HepG2 (cell line): Measurements from ENCODE around the gene KIF26B. TPM values are rescaled to one million over a fixed set of nuclear protein-coding genes. Genes with fewer than 3 reads are reported as not detected.

Source experiments
- ATAC-seq: fragments of 200-7000 bp; cut with Tn5 transposase; 3 replicates; pipeline ENCODE4 v1.9.1; 2020; ENCODE audit warnings: mild to moderate bottlenecking, moderate library complexity
- BruUV-seq: library from RNA; stranded (reverse); fragments of 400-500 nt; replicated peaks from 2 replicates; lab custom pipeline; 2021; lab: Mats Ljungman, UMichigan
- CTCF ChIA-PET: fragments of 300-600 bp; formaldehyde crosslinking; extraction: SDS; loops from one replicate; lab custom pipeline; 2021; ENCODE audit warnings: low total read pairs, inconsistent platforms, low intra/inter-chr PET ratio; lab: Yijun Ruan, JAX
- POLR2A ChIA-PET: fragments of 350-600 bp; sonication (Branson Sonifier 250); formaldehyde crosslinking; loops from one replicate; lab custom pipeline; 2020; ENCODE audit warnings: antibody characterized with exemption, inconsistent platforms; lab: Yijun Ruan, JAX
- DNase-seq: peaks from one replicate; pipeline ENCODE4 v3.0.0-alpha.2; 2015; ENCODE audit warnings: low spot score
- FAIRE-seq: peaks from 3 replicates; lab custom pipeline; 2011; peaks lifted over from hg19 to GRCh38; lab: Jason Lieb, UNC
- H2AFZ ChIP-seq: one replicate; pipeline ENCODE4 v1.6.1; 2011; ENCODE audit warnings: low read length, inconsistent platforms
- H3K27ac ChIP-seq: fragments of 300-600 bp; 3 replicates; pipeline ENCODE4 v1.8.0; 2011; ENCODE audit warnings: mixed run types, mild to moderate bottlenecking, mixed read lengths, low read length, inconsistent platforms; ENCODE audit not compliant: insufficient read depth; ENCODE audit errors: extremely low read length
- H3K27me3 ChIP-seq, 2 experiments: fragments of 200-600 bp in 1 of 2; 2 replicates in 1 of 2; 3 replicates in 1 of 2; pipeline versions ENCODE4 v1.6.0 to v1.8.0; 2011; ENCODE audit warnings: low read length in 2 of 2, mild to moderate bottlenecking in 2 of 2, moderate library complexity in 2 of 2, inconsistent platforms in 1 of 2; ENCODE audit not compliant: insufficient read depth in 2 of 2, control insufficient read depth in 1 of 2
- H3K36me3 ChIP-seq, 2 experiments: fragments of 200-600 bp in 1 of 2; replicated peaks in 1 of 2; 2 replicates in 1 of 2; 3 replicates in 1 of 2; pipeline versions ENCODE4 v1.5.1 to v1.8.0; 2011; ENCODE audit warnings: low read length in 2 of 2, inconsistent platforms in 1 of 2; ENCODE audit not compliant: insufficient read depth in 2 of 2, control insufficient read depth in 1 of 2
- H3K4me1 ChIP-seq: 2 replicates; pipeline ENCODE4 v1.5.1; 2012; ENCODE audit warnings: low read length, inconsistent platforms; ENCODE audit not compliant: insufficient read depth
- H3K4me2 ChIP-seq: 2 replicates; pipeline ENCODE4 v1.6.0; 2011; ENCODE audit warnings: low read depth, low read length, inconsistent platforms
- H3K4me3 ChIP-seq, 3 experiments: fragments of 200-600 bp in 1 of 3; sonication (generic), shearing (Covaris generic) in 1 of 3; replicated peaks in 1 of 3; 2 replicates each; pipeline ENCODE4 v1.5.1; 2011 to 2016; ENCODE audit warnings: low read length in 3 of 3, inconsistent platforms in 2 of 3, low read depth in 2 of 3, mild to moderate bottlenecking in 2 of 3, control low read depth in 1 of 3, mixed read lengths in 1 of 3; ENCODE audit not compliant: insufficient read depth in 1 of 3
- H3K79me2 ChIP-seq: one replicate; pipeline ENCODE4 v1.6.1; 2011; ENCODE audit warnings: low read length, inconsistent platforms; ENCODE audit not compliant: insufficient read depth
- H3K9ac ChIP-seq: 2 replicates; pipeline ENCODE4 v1.6.0; 2011; ENCODE audit warnings: mild to moderate bottlenecking, low read depth, low read length, inconsistent platforms; ENCODE audit not compliant: insufficient read depth
- H3K9me3 ChIP-seq: 2 replicates; pipeline ENCODE4 v1.5.1; 2012; ENCODE audit warnings: mild to moderate bottlenecking, low read length
- H4K20me1 ChIP-seq: 2 replicates; pipeline ENCODE4 v1.6.0; 2011; ENCODE audit warnings: inconsistent platforms, mild to moderate bottlenecking, low read length, moderate library complexity; ENCODE audit not compliant: insufficient read depth
- ARID5B ChIP-seq: IDR thresholded peaks from 2 replicates; pipeline ENCODE4 v1.4.0; 2020; ENCODE audit warnings: mild to moderate bottlenecking, missing genetic modification reagents
- ELK4 ChIP-seq: sonication (generic); formaldehyde crosslinking; IDR thresholded peaks from 2 replicates; pipeline ENCODE4 v1.9.0; 2021; ENCODE audit warnings: missing genetic modification reagents, borderline replicate concordance
- HOXD1 ChIP-seq: sonication (generic); formaldehyde crosslinking; IDR thresholded peaks from 2 replicates; pipeline ENCODE4 v1.5.0; 2020; ENCODE audit warnings: missing genetic modification reagents
- IRF1 ChIP-seq: sonication (generic); formaldehyde crosslinking; IDR thresholded peaks from 2 replicates; pipeline ENCODE4 v1.4.0; 2020; ENCODE audit warnings: low read depth, mild to moderate bottlenecking, missing genetic modification reagents
- JDP2 ChIP-seq: sonication (generic); formaldehyde crosslinking; IDR thresholded peaks from 2 replicates; pipeline ENCODE4 v1.8.1; 2022; ENCODE audit warnings: missing genetic modification reagents, borderline replicate concordance
- JUNB ChIP-seq: sonication (generic); formaldehyde crosslinking; IDR thresholded peaks from 2 replicates; pipeline ENCODE4 v1.8.0; 2022; ENCODE audit warnings: missing genetic modification reagents, mild to moderate bottlenecking, borderline replicate concordance
- NR2C2 ChIP-seq: sonication (generic); formaldehyde crosslinking; IDR thresholded peaks from 2 replicates; pipeline ENCODE4 v1.4.0; 2020; ENCODE audit warnings: missing genetic modification reagents, mild to moderate bottlenecking, moderate library complexity, borderline replicate concordance
- RELA ChIP-seq: sonication (generic); formaldehyde crosslinking; IDR thresholded peaks from 2 replicates; pipeline ENCODE4 v1.4.0; 2020; ENCODE audit warnings: missing genetic modification reagents
- SRSF1 ChIP-seq: fragments of 200-400 bp; formaldehyde crosslinking; optimal IDR thresholded peaks from 2 replicates; pipeline ENCODE3; 2017; ENCODE audit warnings: mild to moderate bottlenecking, low read depth, low read length, moderate library complexity
- ZC3H4 ChIP-seq: sonication (generic); formaldehyde crosslinking; IDR thresholded peaks from 2 replicates; pipeline ENCODE4 v1.4.0; 2020; ENCODE audit warnings: missing genetic modification reagents, borderline replicate concordance
- ZNF431 ChIP-seq: sonication (generic); formaldehyde crosslinking; IDR thresholded peaks from 2 replicates; pipeline ENCODE4 v1.9.0; 2022; ENCODE audit warnings: missing genetic modification reagents, low read depth, mild to moderate bottlenecking, borderline replicate concordance
- ZNF562 ChIP-seq: sonication (generic); formaldehyde crosslinking; IDR thresholded peaks from 2 replicates; pipeline ENCODE4 v1.8.0; 2022; ENCODE audit warnings: missing genetic modification reagents, borderline replicate concordance
- ZNF629 ChIP-seq: sonication (generic); formaldehyde crosslinking; conservative IDR thresholded peaks from 2 replicates; pipeline ENCODE4 v1.5.0; 2020; ENCODE audit warnings: missing genetic modification reagents
- ZNF75D ChIP-seq: sonication (generic); formaldehyde crosslinking; IDR thresholded peaks from 2 replicates; pipeline ENCODE4 v1.8.1; 2023; ENCODE audit warnings: missing genetic modification reagents, mild to moderate bottlenecking, borderline replicate concordance
- ZNF784 ChIP-seq: sonication (generic); formaldehyde crosslinking; IDR thresholded peaks from 2 replicates; pipeline ENCODE4 v1.5.1; 2020; ENCODE audit warnings: missing genetic modification reagents, mild to moderate bottlenecking, borderline replicate concordance
- WGBS: methylation state at CpG from one replicate; pipeline ENCODE4 v1.1.6; 2017; ENCODE audit warnings: low lambda C conversion rate; 5-methylcytosine and 5-hydroxymethylcytosine counted together
- in situ Hi-C: cut with HindIII; loops from 2 replicates; pipeline ENCODE4 v1.10.0; 2017; ENCODE audit warnings: low pct_unique_long_range_greater_than_20kb; ENCODE audit not compliant: extremely low pct_ligation_motif_present
- intact Hi-C: fragments of 100-400 bp; cut with micrococcal nuclease; formaldehyde crosslinking; loops from one replicate; pipeline ENCODE4 v1.10.0; 2022; ENCODE audit not compliant: unreplicated experiment
- polyA plus RNA-seq, 8 experiments: library from polyadenylated mRNA; depleted of rRNA in 3 of 8; stranded (reverse) in 7 of 8; unstranded in 1 of 8; fragments of >200 nt; fragmentation: Illumina TruSeq in 4 of 8; extraction: Trizol in 4 of 8; gene quantifications; 2 replicates each; pipeline versions ENCODE4 v1.2.1 to v1.2.3, GENCODE V29; 2011 to 2016; ENCODE audit warnings: low read depth in 4 of 8, missing spikeins in 1 of 8, mixed read lengths in 1 of 8; ENCODE audit not compliant: insufficient read depth in 1 of 8
- total RNA-seq, 5 experiments: library from RNA; depleted of rRNA; stranded (reverse); fragments of >200 nt; fragmentation: Illumina TruSeq; extraction: Trizol; gene quantifications; 2 replicates each; pipeline ENCODE4 v1.2.3, GENCODE V29; 2016; ENCODE audit warnings: low read depth in 1 of 5

Gene KIF26B
- total and polyA plus RNA-seq, 2 of the 13 experiments (the other 11 are each of a cell fraction or from before 2014, with no cell fraction given) = 0.08 to 0.09 TPM

- H4K20me1 ChIP-seq = no peaks in the 10 kb centered on the region
- H3K27me3 ChIP-seq = no peaks in the 10 kb centered on the region; a peak in 1 of 5 replicates
- H3K79me2 ChIP-seq = no peaks in the 10 kb centered on the region
- no peak overlapping the region for H3K4me2 ChIP-seq
- intact Hi-C loops (no loop called here), in situ Hi-C loops (no loop called here)
- 69% methylated on average over 15 of the region's 34 CpGs for WGBS
- no peak overlapping the region for H3K9ac ChIP-seq
- no TSS peak for BruUV-seq
- POLR2A ChIA-PET = no interaction called here
- DNase-seq = no peak
- H3K9me3 ChIP-seq = no peaks in the 10 kb centered on the region
- TF ChIP-seq ZNF75D (CRISPR knock-in tag) (no peak), RELA (CRISPR knock-in tag) (no peak), SRSF1 (no peak), ZNF629 (no peak), ZNF431 (CRISPR knock-in tag) (no peak), ZNF784 (CRISPR knock-in tag) (no peak), JUNB (CRISPR knock-in tag) (no peak), ZC3H4 (CRISPR knock-in tag) (no peak), IRF1 (no peak), ZNF562 (CRISPR knock-in tag) (no peak), ELK4 (CRISPR knock-in tag) (no peak), HOXD1 (CRISPR knock-in tag) (no peak), JDP2 (CRISPR knock-in tag) (no peak), ARID5B (CRISPR knock-in tag) (no peak), NR2C2 (CRISPR knock-in tag) (no peak)
- H3K4me1 ChIP-seq = no peaks in the 10 kb centered on the region
- H2AFZ ChIP-seq = no peak overlapping the region
- no peak overlapping the region for H3K27ac ChIP-seq
- H3K4me3 ChIP-seq = no peak overlapping the region
- CTCF ChIA-PET = no interaction called here
- no peak for ATAC-seq
- no peak for FAIRE-seq
- H3K36me3 ChIP-seq = no peaks in the 10 kb centered on the region
Observed at GRCh38 chr1:245577191-245578157, 422.7 kb downstream of the KIF26B start.
